Activated CD4-positive, alpha-beta T cell treated with anti-CD3 and anti-CD28 coated beads, Interleukin-2, amount 10 ng/mL, durations not matched to agents 7 days and 5 days (primary cell): ENCODE results near the gene CLDN9. TPM values are rescaled to one million over a fixed set of nuclear protein-coding genes. Genes with fewer than 3 reads are reported as not detected.

ENCODE experiments used
- CTCF ChIA-PET: fragments of 350-600 bp; sonication (Branson Sonifier 250); formaldehyde crosslinking; loops from one replicate; lab custom pipeline; 2021; ENCODE audit warnings: antibody characterized with exemption; lab: Charles Lee
- POLR2A ChIA-PET: fragments of 350-600 bp; sonication (Branson Sonifier 250); formaldehyde crosslinking; loops from one replicate; lab custom pipeline; 2021; ENCODE audit warnings: antibody characterized with exemption; lab: Charles Lee
- DNase-seq: peaks from one replicate; pipeline ENCODE4 v3.0.0-alpha.2; 2020
- H3K27ac Mint-ChIP-seq: one replicate; pipeline ENCODE4 v1.8.0; 2021; ENCODE audit warnings: mild to moderate bottlenecking, moderate library complexity, mixed read lengths
- H3K27me3 Mint-ChIP-seq: one replicate; pipeline ENCODE4 v1.8.0; 2021; ENCODE audit warnings: mixed read lengths
- H3K36me3 Mint-ChIP-seq: one replicate; pipeline ENCODE4 v1.8.0; 2021; ENCODE audit warnings: low read depth, mixed read lengths
- H3K4me1 Mint-ChIP-seq: one replicate; pipeline ENCODE4 v1.8.0; 2021; ENCODE audit warnings: mixed read lengths
- H3K4me3 Mint-ChIP-seq: one replicate; pipeline ENCODE4 v1.8.0; 2021; ENCODE audit warnings: mild to moderate bottlenecking, moderate library complexity, mixed read lengths
- H3K9me3 Mint-ChIP-seq: one replicate; pipeline ENCODE4 v1.8.0; 2021; ENCODE audit warnings: mixed read lengths
- total RNA-seq, 2 experiments: library from RNA; stranded (reverse); gene quantifications; one replicate each; pipeline ENCODE4 v1.2.3, GENCODE V29; 2021

CLDN9 gene
- total RNA-seq, 2 experiments from 2014 or later = not detected

DNA sequence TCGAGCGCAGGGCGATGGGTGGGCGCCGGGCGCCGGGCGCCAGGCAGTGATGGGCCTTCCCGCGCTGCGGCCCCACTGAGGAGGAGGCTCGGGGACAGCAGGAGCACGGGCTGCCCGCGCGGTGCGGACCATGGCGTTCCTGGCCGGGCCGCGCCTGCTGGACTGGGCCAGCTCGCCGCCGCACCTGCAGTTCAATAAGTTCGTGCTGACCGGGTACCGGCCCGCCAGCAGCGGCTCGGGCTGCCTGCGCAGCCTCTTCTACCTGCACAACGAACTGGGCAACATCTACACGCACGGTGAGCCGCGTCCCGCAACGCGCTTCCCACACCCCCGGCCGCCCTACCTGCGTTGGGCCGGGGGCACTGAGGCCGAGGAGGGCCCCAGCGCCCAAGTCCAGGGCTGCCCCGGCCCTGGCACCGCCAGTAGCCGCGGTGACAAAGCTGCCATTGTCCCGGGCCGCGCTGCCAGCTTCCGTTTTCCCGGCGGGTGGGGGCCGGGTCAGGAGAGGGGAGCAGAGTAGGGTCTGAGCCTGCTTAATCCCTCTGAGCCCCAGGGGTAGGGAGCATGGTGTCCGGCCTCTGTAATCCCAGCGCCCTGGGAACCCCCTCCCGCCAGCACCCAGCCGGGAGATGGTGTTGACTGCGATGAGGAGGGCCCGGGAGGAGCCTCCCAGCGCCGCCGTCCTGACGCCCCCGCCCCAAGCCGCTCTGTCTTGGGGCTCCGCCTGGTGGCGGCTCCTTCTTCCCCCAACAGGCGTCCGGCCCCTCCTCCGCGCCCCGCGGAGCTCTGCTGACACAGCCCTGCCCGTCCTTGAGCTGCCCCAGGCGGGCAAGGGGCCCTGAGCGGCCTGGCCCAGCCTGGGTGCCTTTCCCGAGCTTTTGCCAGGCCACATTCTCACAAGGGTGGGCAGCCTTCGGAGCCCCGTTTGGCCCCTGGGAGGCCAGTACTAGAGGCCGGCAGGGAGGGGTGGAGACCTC is 42.9 kb upstream of the CLDN9 start:
- Mint-ChIP-seq H3K4me3 (peak overlapping the region; percentile 76), H3K36me3 (peaks cover 16% of the 10 kb centered on the region), H3K27me3 (peaks cover 12% of the 10 kb centered on the region), H3K27ac (peak overlapping the region; percentile 73), H3K4me1 (peaks cover 37% of the 10 kb centered on the region), H3K9me3 (no peaks in the 10 kb centered on the region)
- ChIA-PET CTCF (interaction anchor here (0.6 to 1.9 kb wide), 11 partner anchors 8 to 161 kb away, joined by 3 to 19 read pairs (median 3); partner anchors contain the start of genes PKMYT1 and TNFRSF12A), POLR2A (interaction anchor here (0.6 to 1.2 kb wide), 2 partner anchors 10 to 228 kb away, joined by 3 to 5 read pairs; partner anchors contain the start of gene PKMYT1)
- peak; percentile 84 for DNase-seq

DNA sequence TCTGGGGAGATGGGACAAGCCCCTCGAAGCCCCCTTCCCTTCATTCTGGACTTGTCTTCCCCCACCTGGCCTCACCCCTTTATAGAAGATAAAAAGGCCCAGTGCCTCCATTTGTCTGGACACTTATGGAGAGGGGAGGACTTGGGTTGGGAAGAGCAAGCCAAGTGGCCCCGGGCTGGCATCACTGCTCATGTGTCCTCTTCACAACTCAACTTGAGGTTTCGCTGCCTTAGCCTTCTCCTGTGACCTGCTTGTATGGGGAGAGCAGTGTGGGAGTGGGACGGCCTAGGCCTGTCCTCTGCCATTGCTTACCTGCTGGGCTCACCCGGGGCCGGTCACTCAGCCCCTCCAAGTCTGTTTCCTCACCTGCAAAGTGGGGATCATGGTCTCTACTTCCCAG is 42.2 kb upstream of the CLDN9 start:
- Mint-ChIP-seq H3K4me3 (peak overlapping the region; percentile 76), H3K4me1 (peaks cover 32% of the 10 kb centered on the region), H3K27ac (peak overlapping the region; percentile 50), H3K9me3 (no peaks in the 10 kb centered on the region), H3K27me3 (peaks cover 8% of the 10 kb centered on the region), H3K36me3 (peaks cover 16% of the 10 kb centered on the region)
- DNase-seq = no peak
- CTCF ChIA-PET = interaction anchor here (0.6 to 1.9 kb wide), 7 partner anchors 8 to 88 kb away, joined by 3 to 19 read pairs (median 3); partner anchors contain the start of gene PKMYT1
- POLR2A ChIA-PET = interaction anchor here (1.2 kb wide), 1 partner anchor 10 kb away, joined by 5 read pairs; the partner anchor contains the start of gene PKMYT1

DNA sequence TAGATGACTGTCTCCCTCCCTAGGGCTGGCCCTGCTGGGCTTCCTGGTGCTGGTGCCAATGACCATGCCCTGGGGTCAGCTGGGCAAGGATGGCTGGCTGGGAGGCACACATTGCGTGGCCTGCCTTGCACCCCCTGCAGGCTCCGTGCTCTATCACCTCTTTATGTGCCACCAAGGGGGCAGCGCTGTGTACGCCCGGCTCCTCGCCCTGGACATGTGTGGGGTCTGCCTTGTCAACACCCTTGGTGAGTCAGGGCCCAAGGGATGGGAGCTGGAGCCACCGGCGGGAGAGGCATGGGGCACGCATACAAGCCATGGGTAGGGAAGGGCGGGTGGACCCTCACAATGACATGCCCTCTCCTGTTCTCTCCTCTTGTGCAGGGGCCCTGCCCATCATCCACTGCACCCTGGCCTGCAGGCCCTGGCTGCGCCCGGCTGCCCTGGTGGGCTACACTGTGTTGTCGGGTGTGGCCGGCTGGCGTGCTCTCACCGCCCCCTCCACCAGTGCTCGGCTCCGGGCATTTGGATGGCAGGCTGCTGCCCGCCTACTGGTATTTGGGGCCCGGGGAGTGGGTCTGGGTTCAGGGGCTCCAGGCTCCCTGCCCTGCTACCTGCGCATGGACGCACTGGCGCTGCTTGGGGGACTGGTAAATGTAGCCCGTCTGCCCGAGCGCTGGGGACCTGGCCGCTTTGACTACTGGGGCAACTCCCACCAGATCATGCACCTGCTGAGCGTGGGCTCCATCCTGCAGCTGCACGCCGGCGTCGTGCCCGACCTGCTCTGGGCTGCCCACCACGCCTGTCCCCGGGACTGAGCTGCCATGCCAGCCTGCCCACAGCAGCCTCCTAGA is 41.4 kb upstream of the CLDN9 start:
- peak overlapping the region; percentile 50 for H3K27ac Mint-ChIP-seq
- POLR2A ChIA-PET = no interaction called here

DNA sequence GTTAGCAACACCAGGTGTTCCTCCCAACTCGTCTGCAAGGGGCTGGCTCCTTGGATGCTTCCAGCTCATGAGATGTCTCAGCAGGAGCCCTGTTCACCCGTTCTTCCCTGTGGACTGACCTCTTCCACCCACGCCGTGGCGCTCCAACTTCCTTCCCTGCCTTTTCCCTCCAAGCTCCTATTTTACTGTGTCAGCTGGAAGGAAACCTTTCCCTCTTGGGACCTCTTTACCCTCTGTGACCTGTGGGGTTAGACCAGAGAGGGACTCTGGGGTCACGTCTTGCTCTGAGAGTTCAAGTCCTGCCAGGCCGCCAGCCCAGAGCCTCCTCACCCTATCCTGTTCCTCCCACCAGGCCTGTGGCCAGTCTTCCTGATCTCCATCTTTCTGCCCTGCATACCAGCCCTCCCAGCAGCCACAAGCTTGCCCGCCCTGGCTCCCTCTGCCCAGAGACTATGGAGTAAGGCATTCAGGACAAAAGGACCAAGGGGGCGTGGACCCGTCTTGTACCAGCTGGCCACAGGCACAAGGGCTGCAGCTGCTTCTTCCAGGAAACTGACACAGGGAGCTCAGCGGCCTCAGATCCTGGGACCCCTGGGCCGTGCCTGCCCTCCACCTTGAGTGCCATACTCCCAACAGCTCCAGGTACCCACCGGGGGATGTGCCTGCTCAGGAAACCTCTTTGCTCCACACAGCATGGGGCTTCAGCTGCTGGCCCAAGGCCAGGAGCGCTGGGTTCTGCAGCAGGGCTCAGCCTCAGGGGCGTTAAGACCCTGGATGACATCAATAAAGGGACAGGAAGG is 40.5 kb upstream of the CLDN9 start:
- peak overlapping the region; percentile 19 for H3K27ac Mint-ChIP-seq
- H3K36me3 Mint-ChIP-seq = peaks cover 16% of the 10 kb centered on the region
- POLR2A ChIA-PET = no interaction called here
- CTCF ChIA-PET = interaction anchor here (0.7 kb wide), 1 partner anchor 10 kb away, joined by 3 read pairs; no protein-coding TSS in a partner anchor
- H3K27me3 Mint-ChIP-seq = peaks cover 8% of the 10 kb centered on the region
- H3K9me3 Mint-ChIP-seq = no peaks in the 10 kb centered on the region
- peak overlapping the region; percentile 22 for H3K4me3 Mint-ChIP-seq
- DNase-seq = no peak
- peaks cover 32% of the 10 kb centered on the region for H3K4me1 Mint-ChIP-seq

More for the DNA sequence above, 41.4 kb upstream of the CLDN9 start:
- Mint-ChIP-seq H3K4me3 (peak overlapping the region; percentile 76), H3K36me3 (peaks cover 16% of the 10 kb centered on the region), H3K4me1 (peaks cover 28% of the 10 kb centered on the region), H3K27me3 (peaks cover 8% of the 10 kb centered on the region), H3K9me3 (no peaks in the 10 kb centered on the region)
- CTCF ChIA-PET = no interaction called here
- no peak for DNase-seq

DNA sequence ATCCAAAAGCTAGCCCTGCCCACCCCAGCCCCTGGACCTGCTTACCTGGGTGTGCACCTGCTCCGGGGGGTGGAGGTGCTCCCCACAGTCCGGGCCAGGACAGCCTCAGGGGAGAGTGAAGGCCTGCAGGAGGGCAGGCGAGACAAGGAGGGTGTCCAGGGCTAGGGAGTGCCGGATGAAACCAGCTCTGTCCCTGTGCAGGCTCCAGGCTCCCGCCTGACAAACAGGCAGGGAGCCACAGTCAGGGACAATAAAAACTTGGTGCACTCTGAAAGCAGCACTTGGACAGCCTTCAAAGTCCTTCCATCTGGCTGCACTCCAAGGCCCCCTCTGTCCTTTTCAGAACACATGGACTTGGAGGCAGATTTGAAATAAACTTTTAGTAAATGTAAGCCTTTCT is 39.6 kb upstream of the CLDN9 start:
- Mint-ChIP-seq H3K9me3 (no peaks in the 10 kb centered on the region), H3K27me3 (peaks cover 5% of the 10 kb centered on the region), H3K4me3 (no peak overlapping the region), H3K27ac (no peak overlapping the region), H3K36me3 (peaks cover 19% of the 10 kb centered on the region), H3K4me1 (peaks cover 38% of the 10 kb centered on the region)
- no peak for DNase-seq
- POLR2A ChIA-PET = no interaction called here
- CTCF ChIA-PET = interaction anchor here (0.7 to 1.3 kb wide), 2 partner anchors 10 to 11 kb away, joined by 3 read pairs; no protein-coding TSS in a partner anchor

DNA sequence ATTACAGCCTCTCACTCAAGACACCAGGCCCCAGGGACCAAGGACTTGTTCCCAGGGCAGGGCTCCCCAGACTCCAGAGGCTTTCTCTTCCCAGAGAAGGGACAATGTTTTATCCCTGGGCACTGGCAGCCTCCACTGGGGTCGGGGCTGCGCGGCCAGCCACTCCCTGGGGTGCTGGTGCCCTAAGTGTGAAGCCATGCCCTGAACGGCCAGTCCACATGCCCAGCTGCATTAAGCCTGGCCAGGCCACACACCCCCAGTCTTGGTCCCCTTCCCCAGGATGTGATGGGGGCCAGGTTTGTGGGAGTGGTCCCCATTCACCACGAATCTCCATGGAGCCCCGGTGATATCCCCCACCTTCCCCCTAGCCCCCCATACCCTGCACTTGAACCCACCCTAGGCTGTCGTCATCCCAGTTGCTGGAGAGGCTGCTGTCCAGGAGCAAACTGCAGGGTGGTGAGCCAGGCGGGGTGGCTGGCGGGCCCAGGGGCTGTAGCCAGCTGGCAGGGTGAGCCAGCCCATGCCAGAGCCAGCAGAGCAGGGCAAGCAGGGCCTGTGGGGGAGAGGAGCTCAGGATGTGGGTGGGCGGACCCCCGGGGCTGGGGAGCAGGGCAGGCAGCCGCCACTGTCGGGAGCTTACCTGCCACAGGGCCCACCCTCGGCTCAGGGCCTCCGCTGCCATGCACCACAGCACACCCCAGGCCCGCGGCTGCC is 39.0 kb upstream of the CLDN9 start:
- Mint-ChIP-seq H3K27me3 (no peaks in the 10 kb centered on the region), H3K9me3 (no peaks in the 10 kb centered on the region), H3K36me3 (peaks cover 21% of the 10 kb centered on the region), H3K4me1 (peaks cover 35% of the 10 kb centered on the region), H3K4me3 (no peak overlapping the region), H3K27ac (no peak overlapping the region)
- DNase-seq = no peak
- CTCF ChIA-PET = interaction anchor here (1.3 kb wide), 2 partner anchors 9 to 46 kb away, joined by 3 read pairs; no protein-coding TSS in a partner anchor
- POLR2A ChIA-PET = no interaction called here

DNA sequence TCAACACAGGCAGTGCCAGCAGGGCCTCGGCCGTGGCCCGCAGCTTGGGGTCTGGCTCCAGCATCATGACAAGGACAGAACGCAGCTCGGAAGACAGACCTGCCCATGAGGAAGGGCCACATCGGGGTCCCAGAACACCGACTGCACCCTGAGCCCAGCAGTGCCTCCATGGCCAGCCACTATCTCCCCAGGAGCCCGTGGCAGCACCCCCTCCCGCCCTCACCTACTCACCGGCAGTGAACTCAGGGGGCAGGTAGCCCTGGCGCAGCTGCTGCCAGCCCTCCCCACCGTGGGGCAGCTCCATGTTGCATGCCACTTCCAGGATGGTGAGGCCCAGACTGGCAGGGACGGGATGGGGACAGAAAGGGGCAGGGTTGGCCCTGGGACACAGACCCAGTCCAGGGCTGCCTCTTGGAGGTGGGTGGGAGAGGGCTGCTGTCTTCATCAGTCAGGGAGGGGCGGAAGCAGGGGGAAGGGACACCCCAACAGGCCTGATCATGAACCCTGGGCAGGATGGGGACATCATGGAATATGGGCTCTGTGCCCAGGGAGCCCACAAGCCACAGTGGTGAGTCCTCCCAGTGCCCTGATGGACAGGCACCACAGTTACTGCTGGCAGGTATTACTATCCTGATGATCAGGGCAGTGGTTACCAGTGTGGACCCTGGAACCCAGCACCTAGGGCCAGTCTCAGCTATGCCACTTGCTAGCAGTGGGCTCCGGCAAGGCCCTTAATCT is 38.2 kb upstream of the CLDN9 start:
- peaks cover 21% of the 10 kb centered on the region for H3K36me3 Mint-ChIP-seq
- POLR2A ChIA-PET = no interaction called here
- no peaks in the 10 kb centered on the region for H3K27me3 Mint-ChIP-seq
- DNase-seq = no peak
- CTCF ChIA-PET = interaction anchor here (1.1 to 1.5 kb wide), 5 partner anchors 8 to 54 kb away, joined by 3 to 4 read pairs (median 3); a partner anchor contains a TSS
- no peak overlapping the region for H3K27ac Mint-ChIP-seq
- no peaks in the 10 kb centered on the region for H3K9me3 Mint-ChIP-seq
- no peak overlapping the region for H3K4me3 Mint-ChIP-seq
- peaks cover 38% of the 10 kb centered on the region for H3K4me1 Mint-ChIP-seq

DNA sequence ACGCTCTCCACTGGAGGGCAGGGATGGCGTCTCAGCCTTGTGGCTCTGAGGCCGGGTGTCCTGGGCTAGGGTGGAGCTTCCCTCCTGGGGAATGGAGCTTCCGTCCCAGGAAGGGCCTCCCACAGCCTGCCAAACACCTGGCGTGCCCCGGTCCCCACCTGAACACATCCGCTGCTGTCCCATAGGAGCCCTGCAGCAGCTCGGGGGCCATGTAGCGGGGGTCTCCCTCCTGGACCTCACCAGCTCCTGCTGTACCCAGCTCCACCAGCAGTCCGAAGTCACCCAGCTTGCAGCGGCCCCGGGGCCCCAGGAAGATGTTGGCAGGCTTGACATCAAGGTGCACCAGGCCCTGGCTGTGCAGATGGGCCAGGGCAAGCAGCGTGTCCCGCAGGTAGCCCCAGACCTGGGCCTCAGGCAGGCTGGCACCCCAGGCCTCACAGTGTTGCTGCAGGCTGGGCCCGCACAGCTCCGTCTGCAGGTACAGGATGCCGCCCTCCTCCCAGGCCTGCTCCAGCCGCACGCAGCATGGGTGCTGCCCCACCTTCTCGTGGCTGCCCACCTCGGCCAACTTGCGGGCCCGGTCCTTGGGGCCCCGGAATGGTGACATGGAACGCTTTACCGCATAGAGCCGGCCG is 37.4 kb upstream of the CLDN9 start:
- no peak for DNase-seq
- no peak overlapping the region for H3K4me3 Mint-ChIP-seq
- H3K4me1 Mint-ChIP-seq = peaks cover 36% of the 10 kb centered on the region
- ChIA-PET POLR2A (no interaction called here), CTCF (interaction anchor here (1.0 to 1.5 kb wide), 5 partner anchors 12 to 154 kb away, joined by 3 to 4 read pairs (median 3); a partner anchor contains a TSS)
- H3K27ac Mint-ChIP-seq = no peak overlapping the region
- no peaks in the 10 kb centered on the region for H3K9me3 Mint-ChIP-seq
- no peaks in the 10 kb centered on the region for H3K27me3 Mint-ChIP-seq
- H3K36me3 Mint-ChIP-seq = peaks cover 21% of the 10 kb centered on the region

DNA sequence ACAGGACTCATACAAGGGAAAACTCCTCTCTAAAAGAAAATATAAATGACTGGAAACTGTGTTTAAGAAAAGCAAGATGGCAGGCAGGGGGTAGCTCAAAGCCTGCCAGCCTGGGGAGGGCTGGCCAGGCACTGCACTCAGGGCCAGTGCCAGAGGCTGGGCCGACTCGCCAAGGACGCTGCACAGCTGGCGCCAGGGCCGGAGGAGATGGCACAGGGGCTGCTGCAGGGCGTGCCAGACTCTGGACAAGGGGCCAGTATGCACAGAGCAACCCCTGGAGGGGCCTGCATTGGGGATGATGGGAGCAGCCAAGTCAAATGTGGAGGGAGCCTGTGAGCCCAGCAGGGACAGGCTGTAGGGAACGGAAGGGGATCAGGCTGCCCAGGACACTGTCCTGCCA is 36.5 kb upstream of the CLDN9 start:
- DNase-seq = no peak
- Mint-ChIP-seq H3K27ac (no peak overlapping the region), H3K36me3 (peaks cover 17% of the 10 kb centered on the region), H3K9me3 (no peaks in the 10 kb centered on the region), H3K4me3 (no peak overlapping the region), H3K27me3 (no peaks in the 10 kb centered on the region), H3K4me1 (peaks cover 33% of the 10 kb centered on the region)
- CTCF ChIA-PET = interaction anchor here (0.6 to 1.5 kb wide), 4 partner anchors 12 to 656 kb away, joined by 3 to 4 read pairs (median 3); a partner anchor contains a TSS
- POLR2A ChIA-PET = no interaction called here

DNA sequence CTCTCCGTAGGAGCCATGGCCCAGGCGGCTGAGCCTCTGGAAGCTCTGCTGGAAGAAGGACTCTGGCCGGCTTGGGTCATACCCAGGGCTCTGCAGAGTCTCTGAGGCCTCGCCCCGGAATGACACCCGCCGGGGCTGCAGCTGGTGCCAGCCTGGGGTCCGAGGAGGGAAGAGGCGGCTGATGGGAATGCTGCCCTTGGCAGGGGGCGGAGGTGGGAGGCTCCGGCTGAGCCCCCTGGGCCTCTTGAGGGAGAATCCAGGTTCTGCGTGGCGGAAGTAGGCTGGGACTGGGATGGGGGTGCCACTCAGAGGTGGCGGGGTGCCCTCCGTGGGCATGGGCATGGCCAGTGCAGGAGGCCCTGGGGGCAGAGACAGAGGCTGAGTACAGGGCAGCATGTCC is 36.0 kb upstream of the CLDN9 start:
- Mint-ChIP-seq H3K36me3 (peaks cover 17% of the 10 kb centered on the region), H3K27ac (no peak overlapping the region), H3K4me3 (no peak overlapping the region), H3K4me1 (peaks cover 37% of the 10 kb centered on the region), H3K9me3 (no peaks in the 10 kb centered on the region), H3K27me3 (no peaks in the 10 kb centered on the region)
- POLR2A ChIA-PET = no interaction called here
- CTCF ChIA-PET = interaction anchor here (0.6 to 1.4 kb wide), 4 partner anchors 62 to 656 kb away, joined by 3 read pairs; no protein-coding TSS in a partner anchor
- no peak for DNase-seq
